ENCODE measurements around the gene SELENOK. TPM values are rescaled to one million over a fixed set of nuclear protein-coding genes. Genes with fewer than 3 reads are reported as not detected.

SELENOK gene
- total RNA-seq, 1 experiment from 2014 or later: 16.3 TPM

GRCh38 chr3:53850895-53851294 lies 40.8 kb downstream of the SELENOK start:
- ChIA-PET POLR2A (no interaction called here), CTCF (no interaction called here)
- no peaks in the 10 kb centered on the region for H3K36me3 ChIP-seq (ENCODE audit: control insufficient read depth, insufficient read depth, low read length)
- ATAC-seq: no peak
- TF ChIP-seq TCF7L2 (IDR thresholded peaks at IDR 0.05; ENCODE audit: low read depth, low read length) (no peak), REST (IDR thresholded peaks at IDR 0.05; ENCODE audit: insufficient read depth in 1 of 2, low read depth in 2 of 2, low read length in 1 of 2) (no peak), CTCF (IDR thresholded peaks at IDR 0.05) (no peak), SIN3A (IDR thresholded peaks at IDR 0.05; ENCODE audit: borderline replicate concordance, insufficient read depth, low read depth, low read length) (no peak), POLR2AphosphoS5 (IDR thresholded peaks at IDR 0.05; ENCODE audit: low read depth, low read length) (no peak)
- no peak overlapping the region for H3K27ac ChIP-seq (ENCODE audit: low read length)
- H3K27me3 ChIP-seq (ENCODE audit: control insufficient read depth, insufficient read depth, low read length): no peaks in the 10 kb centered on the region
- H3K9me3 ChIP-seq (ENCODE audit: control insufficient read depth, insufficient read depth, low read depth, low read length): no peaks in the 10 kb centered on the region
- no peak for DNase-seq (ENCODE audit: low read depth, low spot score)
- in situ Hi-C loops (cut with HindIII; ENCODE audit: low pct_unique_long_range_greater_than_20kb, low sequenced_read_pairs) (no loop called here), intact Hi-C loops (cut with micrococcal nuclease; ENCODE audit: unreplicated experiment) (no loop called here)
- peaks cover 12% of the 10 kb centered on the region; the same call in 1 of the 2 replicates for H3K4me1 ChIP-seq (ENCODE audit: control insufficient read depth, insufficient read depth, low read length)
- H3K4me3 ChIP-seq (ENCODE audit: low read depth in 2 of 2, low read length in 2 of 2): no peak overlapping the region
- no TSS peak for BruUV-seq (replicated peaks)

- H3K27me3 ChIP-seq (ENCODE audit: control insufficient read depth, insufficient read depth, low read length): no peaks in the 10 kb centered on the region
- TF ChIP-seq TCF7L2 (IDR thresholded peaks at IDR 0.05; ENCODE audit: low read depth, low read length) (no peak), SIN3A (IDR thresholded peaks at IDR 0.05; ENCODE audit: borderline replicate concordance, insufficient read depth, low read depth, low read length) (no peak), CTCF (IDR thresholded peaks at IDR 0.05) (no peak), REST (IDR thresholded peaks at IDR 0.05; ENCODE audit: insufficient read depth in 1 of 2, low read depth in 2 of 2, low read length in 1 of 2) (no peak), POLR2AphosphoS5 (IDR thresholded peaks at IDR 0.05; ENCODE audit: low read depth, low read length) (no peak)
- ATAC-seq: no peak
- in situ Hi-C loops (cut with HindIII; ENCODE audit: low pct_unique_long_range_greater_than_20kb, low sequenced_read_pairs): no loop called here
- no peaks in the 10 kb centered on the region for H3K9me3 ChIP-seq (ENCODE audit: control insufficient read depth, insufficient read depth, low read depth, low read length)
- intact Hi-C loops (cut with micrococcal nuclease; ENCODE audit: unreplicated experiment): no loop called here
- peaks cover 14% of the 10 kb centered on the region for H3K4me1 ChIP-seq (ENCODE audit: control insufficient read depth, insufficient read depth, low read length)
- no peaks in the 10 kb centered on the region for H3K36me3 ChIP-seq (ENCODE audit: control insufficient read depth, insufficient read depth, low read length)
- ChIA-PET CTCF (no interaction called here), POLR2A (no interaction called here)
- BruUV-seq (replicated peaks): no TSS peak
- H3K4me3 ChIP-seq (ENCODE audit: low read depth in 2 of 2, low read length in 2 of 2): no peak overlapping the region
- H3K27ac ChIP-seq (ENCODE audit: low read length): no peak overlapping the region
- DNase-seq (ENCODE audit: low read depth, low spot score): no peak
Observed at GRCh38 chr3:53849916-53850315, 41.7 kb downstream of the SELENOK start.
